Esophagus squamous epithelium (tissue), 4 donors: ENCODE measurements around the gene CARD16.

ENCODE experiments used
- POLR2A ChIP-seq, 4 donors: fragments of 450-650 bp; IDR thresholded peaks; one replicate each; pipeline ENCODE4 v1.6.1; 2017; ENCODE audit warnings: antibody characterized with exemption in 4 of 4, mild to moderate bottlenecking in 4 of 4, moderate library complexity in 3 of 4
- TF ChIP-seq, protein P1 (sequence below), 6 experiments: fragments of 450-650 bp in 4 of 6; fragments of 200-600 bp in 2 of 6; sonication (generic) in 2 of 6; IDR thresholded peaks; one replicate each; pipeline ENCODE4 v1.5.1; 2016 to 2019; ENCODE audit warnings: antibody characterized with exemption in 6 of 6, mild to moderate bottlenecking in 4 of 6, moderate library complexity in 4 of 6

- TF ChIP-seq, protein P1, sequence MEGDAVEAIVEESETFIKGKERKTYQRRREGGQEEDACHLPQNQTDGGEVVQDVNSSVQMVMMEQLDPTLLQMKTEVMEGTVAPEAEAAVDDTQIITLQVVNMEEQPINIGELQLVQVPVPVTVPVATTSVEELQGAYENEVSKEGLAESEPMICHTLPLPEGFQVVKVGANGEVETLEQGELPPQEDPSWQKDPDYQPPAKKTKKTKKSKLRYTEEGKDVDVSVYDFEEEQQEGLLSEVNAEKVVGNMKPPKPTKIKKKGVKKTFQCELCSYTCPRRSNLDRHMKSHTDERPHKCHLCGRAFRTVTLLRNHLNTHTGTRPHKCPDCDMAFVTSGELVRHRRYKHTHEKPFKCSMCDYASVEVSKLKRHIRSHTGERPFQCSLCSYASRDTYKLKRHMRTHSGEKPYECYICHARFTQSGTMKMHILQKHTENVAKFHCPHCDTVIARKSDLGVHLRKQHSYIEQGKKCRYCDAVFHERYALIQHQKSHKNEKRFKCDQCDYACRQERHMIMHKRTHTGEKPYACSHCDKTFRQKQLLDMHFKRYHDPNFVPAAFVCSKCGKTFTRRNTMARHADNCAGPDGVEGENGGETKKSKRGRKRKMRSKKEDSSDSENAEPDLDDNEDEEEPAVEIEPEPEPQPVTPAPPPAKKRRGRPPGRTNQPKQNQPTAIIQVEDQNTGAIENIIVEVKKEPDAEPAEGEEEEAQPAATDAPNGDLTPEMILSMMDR (IDR thresholded peaks at IDR 0.05), result no peak
- TF ChIP-seq POLR2A (IDR thresholded peaks at IDR 0.05), result no peak
Observed at GRCh38 chr11:105056446-105056845, 11.3 kb upstream of the CARD16 start.
